ENCODE results near the gene TMEM18.

DNA sequence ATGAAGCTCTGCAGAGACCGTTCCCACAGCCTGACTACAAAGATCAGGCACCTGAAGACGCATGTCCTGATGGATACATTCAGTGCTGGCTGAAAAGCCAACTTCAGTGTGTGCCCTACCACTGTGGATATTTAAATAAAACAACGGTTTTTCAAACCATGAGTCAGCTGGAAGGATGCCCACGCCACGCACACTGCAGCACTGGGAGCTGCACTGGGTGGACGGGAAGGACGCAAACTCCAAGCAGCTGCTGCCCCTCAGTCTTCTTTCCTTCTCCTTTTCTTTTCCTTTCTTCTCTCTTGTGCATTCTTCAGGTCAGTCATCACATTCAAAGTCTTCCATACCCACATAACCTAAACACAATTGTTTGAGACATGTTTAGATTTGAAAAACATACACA is 7.9 kb downstream of the TMEM18 start:
- TF ChIP-seq POLR2AphosphoS5 (IDR thresholded peaks at IDR 0.05) = no peak
- TF ChIP-seq, protein P1, sequence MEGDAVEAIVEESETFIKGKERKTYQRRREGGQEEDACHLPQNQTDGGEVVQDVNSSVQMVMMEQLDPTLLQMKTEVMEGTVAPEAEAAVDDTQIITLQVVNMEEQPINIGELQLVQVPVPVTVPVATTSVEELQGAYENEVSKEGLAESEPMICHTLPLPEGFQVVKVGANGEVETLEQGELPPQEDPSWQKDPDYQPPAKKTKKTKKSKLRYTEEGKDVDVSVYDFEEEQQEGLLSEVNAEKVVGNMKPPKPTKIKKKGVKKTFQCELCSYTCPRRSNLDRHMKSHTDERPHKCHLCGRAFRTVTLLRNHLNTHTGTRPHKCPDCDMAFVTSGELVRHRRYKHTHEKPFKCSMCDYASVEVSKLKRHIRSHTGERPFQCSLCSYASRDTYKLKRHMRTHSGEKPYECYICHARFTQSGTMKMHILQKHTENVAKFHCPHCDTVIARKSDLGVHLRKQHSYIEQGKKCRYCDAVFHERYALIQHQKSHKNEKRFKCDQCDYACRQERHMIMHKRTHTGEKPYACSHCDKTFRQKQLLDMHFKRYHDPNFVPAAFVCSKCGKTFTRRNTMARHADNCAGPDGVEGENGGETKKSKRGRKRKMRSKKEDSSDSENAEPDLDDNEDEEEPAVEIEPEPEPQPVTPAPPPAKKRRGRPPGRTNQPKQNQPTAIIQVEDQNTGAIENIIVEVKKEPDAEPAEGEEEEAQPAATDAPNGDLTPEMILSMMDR (IDR thresholded peaks at IDR 0.05) = no peak
- TF ChIP-seq POLR2A (IDR thresholded peaks at IDR 0.05) = no peak

All from transverse colon (tissue), 4 donors.